ENCODE measurements around the gene ZFR2.

Gene ZFR2

DNA sequence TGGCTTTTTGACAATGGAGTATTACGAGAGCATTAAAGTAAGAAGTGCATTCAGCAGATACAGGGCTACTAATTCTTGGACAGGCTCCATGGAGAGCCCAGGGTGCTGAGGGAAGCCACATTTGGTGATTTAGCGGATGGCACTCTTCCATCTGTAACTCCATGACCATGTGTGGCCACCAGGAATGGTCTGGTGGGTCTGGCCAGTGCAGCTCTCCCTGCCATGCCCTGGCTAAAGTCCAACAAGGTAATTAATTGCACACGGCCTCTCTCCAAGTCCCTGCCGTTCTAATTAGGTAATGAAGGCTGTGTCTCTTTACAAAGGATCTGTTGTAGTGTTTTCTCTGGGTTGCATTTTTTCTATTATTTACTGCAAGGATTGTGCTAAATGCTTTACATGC lies 4.3 kb upstream of the ZFR2 start:
- H3K9me3 ChIP-seq, result no peaks in the 10 kb centered on the region
- no peaks in the 10 kb centered on the region for H3K4me1 ChIP-seq
- no peak overlapping the region for H3K27ac ChIP-seq
- H3K36me3 ChIP-seq, result no peaks in the 10 kb centered on the region
- no peaks in the 10 kb centered on the region for H4K20me1 ChIP-seq
- peaks cover 5% of the 10 kb centered on the region for H3K27me3 ChIP-seq
- H3K9ac ChIP-seq, result no peak overlapping the region
- H3K4me3 ChIP-seq, result no peak overlapping the region
- H3K4me2 ChIP-seq, result no peak overlapping the region
- no peak for TF ChIP-seq Cebpa-rat (IDR thresholded peaks at IDR 0.05)

DNA sequence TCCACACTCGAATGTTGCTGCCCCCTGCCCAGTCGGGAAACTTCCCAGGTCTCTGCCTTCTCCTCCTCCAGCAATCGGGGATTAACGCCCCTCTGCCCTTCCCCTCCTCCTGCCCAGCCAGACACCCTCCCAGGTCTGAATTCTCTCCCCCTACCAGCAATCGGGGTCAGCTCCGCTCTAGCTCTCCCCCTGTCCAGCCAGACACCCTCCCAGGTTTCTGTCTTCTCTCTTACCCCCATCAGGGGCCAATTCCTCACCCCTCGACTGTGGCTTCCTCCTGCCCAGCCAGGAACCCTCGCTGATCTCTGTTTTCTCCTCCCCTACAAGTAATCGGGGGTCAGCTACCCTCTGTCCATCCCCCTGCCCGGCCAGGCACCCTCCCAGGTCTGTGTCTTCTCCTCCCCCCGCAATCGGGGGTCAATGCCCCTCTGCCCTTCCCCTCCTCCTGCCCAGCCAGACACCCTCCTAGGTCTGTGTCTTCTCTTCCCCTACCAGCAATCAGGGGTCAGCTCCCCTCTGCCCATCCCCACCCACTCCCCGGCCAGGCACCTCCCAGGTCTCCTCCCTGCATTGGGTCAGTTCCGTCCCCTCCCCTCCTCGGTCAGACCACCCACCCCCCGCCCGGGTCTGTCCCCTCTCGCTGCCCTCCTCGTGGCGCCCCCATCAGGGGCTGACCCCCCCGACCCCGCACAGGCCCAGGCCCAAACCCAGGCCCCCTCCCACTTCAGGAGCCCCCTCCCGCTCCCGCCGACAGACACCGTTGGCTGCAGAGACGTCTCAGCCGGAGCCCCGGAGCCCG lies 668 bp downstream of the ZFR2 start:
- H3K36me3 ChIP-seq, result no peaks in the 10 kb centered on the region
- TF ChIP-seq Cebpa-rat (IDR thresholded peaks at IDR 0.05), result no peak
- H3K4me3 ChIP-seq, result no peak overlapping the region
- peaks cover 27% of the 10 kb centered on the region for H3K27me3 ChIP-seq
- H3K9me3 ChIP-seq, result no peaks in the 10 kb centered on the region
- no peak overlapping the region for H3K9ac ChIP-seq
- peaks cover 4% of the 10 kb centered on the region; the same call in 1 of the 2 replicates for H4K20me1 ChIP-seq
- no peak overlapping the region for H3K27ac ChIP-seq
- no peak overlapping the region for H3K4me2 ChIP-seq
- no peaks in the 10 kb centered on the region for H3K4me1 ChIP-seq

DNA sequence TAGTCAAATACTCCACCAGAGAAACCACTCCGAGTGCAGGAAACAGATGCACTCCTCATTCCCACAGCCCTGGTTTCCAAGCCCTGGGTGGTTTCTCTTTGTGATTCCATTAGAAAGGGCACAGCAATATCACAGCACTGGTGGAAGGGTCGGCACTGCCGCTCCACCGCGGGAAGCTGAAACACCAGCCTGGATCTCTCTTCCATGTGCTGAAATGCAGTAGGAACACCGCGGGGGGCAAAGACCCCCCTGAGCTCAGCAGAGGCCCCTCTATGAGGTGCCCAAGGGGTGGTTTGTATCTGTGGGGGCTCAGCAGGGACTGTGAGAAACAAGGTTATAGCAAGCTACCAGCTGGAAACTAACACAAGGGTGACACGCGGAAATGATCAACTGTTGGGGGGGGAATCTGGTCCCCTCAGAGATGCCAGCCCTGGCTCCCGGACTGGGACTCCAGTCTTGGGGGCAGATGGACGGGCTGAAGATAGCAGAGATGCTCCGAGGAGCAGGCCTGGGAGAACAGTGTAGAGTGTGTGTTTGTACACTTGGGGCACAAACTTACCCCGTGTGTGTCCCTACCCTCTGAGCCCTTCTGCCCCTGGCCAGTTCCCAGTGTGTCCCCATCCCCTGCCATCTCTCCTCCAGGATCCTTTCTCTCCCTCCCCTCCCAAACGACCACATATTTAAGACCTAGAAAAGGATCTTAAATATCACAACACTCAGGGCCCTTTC lies 1.8 kb downstream of the ZFR2 start:
- peaks cover 27% of the 10 kb centered on the region for H3K27me3 ChIP-seq
- H3K36me3 ChIP-seq, result no peaks in the 10 kb centered on the region
- no peaks in the 10 kb centered on the region for H3K4me1 ChIP-seq
- no peak overlapping the region for H3K4me2 ChIP-seq
- H4K20me1 ChIP-seq, result peaks cover 4% of the 10 kb centered on the region; the same call in 1 of the 2 replicates
- H3K9me3 ChIP-seq, result no peaks in the 10 kb centered on the region
- no peak for TF ChIP-seq Cebpa-rat (IDR thresholded peaks at IDR 0.05)
- H3K4me3 ChIP-seq, result no peak overlapping the region
- H3K27ac ChIP-seq, result no peak overlapping the region
- H3K9ac ChIP-seq, result no peak overlapping the region

DNA sequence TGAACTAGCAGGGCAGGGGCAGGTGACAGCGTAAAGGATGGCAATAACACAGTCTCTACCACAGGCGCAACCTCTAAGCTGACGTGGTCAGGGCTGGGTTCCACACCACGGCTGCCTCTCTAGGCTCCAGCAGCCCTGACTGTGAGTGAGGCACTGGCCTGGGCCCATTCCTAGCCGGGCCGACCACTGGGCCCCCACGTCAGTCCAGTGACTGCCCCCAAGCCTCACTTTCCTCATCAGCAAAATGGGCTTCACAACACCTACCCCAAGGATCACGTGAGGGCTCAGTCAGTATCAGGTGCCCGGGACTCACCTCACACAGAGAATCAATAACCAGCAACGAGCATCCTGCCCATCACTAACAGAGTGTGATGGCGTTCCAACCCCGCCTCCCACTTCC lies 5.2 kb downstream of the ZFR2 start:
- H3K4me3 ChIP-seq, result no peak overlapping the region
- TF ChIP-seq Cebpa-rat (IDR thresholded peaks at IDR 0.05), result no peak
- no peaks in the 10 kb centered on the region for H3K9me3 ChIP-seq
- H3K9ac ChIP-seq, result no peak overlapping the region
- no peaks in the 10 kb centered on the region for H3K4me1 ChIP-seq
- peaks cover 4% of the 10 kb centered on the region; the same call in 1 of the 2 replicates for H4K20me1 ChIP-seq
- peaks cover 26% of the 10 kb centered on the region for H3K27me3 ChIP-seq
- H3K27ac ChIP-seq, result no peak overlapping the region
- no peaks in the 10 kb centered on the region for H3K36me3 ChIP-seq
- H3K4me2 ChIP-seq, result no peak overlapping the region

DNA sequence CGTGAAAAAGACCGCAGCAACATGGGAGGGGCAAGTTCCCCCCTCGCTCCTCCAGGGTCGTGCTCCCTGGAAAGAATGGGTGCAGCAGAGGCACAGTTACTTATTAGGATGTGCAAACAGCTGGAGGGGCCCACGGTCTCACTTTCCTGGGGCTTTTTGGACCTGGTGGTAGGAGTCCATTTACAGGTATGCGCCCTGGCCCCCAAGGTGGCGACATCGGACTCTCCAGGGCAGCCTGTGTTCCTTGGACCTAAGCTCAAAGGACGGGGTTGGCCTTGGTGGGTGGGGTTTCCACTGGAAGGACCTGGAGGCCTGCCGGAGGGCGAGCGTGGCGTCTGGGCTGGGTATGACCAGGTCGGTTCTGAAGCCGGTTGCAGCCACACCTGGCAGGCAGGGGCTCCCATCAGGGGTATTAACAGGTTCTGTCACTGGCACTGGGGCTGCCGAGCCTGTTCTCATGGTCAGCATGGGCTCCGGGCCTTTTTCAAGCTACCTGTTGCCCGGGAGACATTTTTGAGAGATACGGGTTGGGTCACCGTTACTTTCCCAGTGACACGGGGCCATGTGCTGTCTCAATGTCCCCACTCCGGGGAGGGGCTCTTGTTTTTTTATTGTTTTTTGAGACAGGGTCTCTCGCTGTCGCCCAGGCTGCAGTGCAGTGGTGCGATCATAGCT lies 5.9 kb downstream of the ZFR2 start:
- no peak overlapping the region for H3K4me2 ChIP-seq
- H3K4me1 ChIP-seq, result peaks cover 2% of the 10 kb centered on the region; the same call in 1 of the 2 replicates
- H3K9ac ChIP-seq, result no peak overlapping the region
- no peak overlapping the region for H3K27ac ChIP-seq
- H3K27me3 ChIP-seq, result peaks cover 20% of the 10 kb centered on the region
- H3K36me3 ChIP-seq, result no peaks in the 10 kb centered on the region
- peaks cover 4% of the 10 kb centered on the region; the same call in 1 of the 2 replicates for H4K20me1 ChIP-seq
- no peaks in the 10 kb centered on the region for H3K9me3 ChIP-seq
- no peak overlapping the region for H3K4me3 ChIP-seq
- TF ChIP-seq Cebpa-rat (IDR thresholded peaks at IDR 0.05), result no peak

DNA sequence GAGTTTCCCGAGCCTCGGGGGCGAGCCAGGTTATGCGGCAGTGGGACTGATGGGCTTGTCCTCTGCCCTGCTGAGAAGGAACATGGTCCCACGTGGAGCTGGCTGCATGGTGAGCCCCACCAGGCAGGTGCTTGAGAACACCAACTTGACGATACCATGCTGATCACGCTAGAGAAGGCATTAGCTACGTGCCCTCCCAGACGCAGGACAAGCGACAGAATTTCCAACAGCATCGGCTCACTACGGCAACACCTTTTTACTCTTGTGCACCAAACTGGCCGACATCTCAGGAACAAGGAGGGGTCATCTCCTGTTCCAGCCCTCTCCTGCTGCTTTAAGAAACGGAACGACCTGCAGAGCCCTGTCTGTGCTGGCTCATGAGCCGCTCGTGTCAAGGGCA lies 8.3 kb downstream of the ZFR2 start:
- no peak overlapping the region for H3K4me3 ChIP-seq
- H3K4me1 ChIP-seq, result peaks cover 12% of the 10 kb centered on the region; the same call in 1 of the 2 replicates
- no peak overlapping the region for H3K27ac ChIP-seq
- no peak overlapping the region for H3K4me2 ChIP-seq
- no peaks in the 10 kb centered on the region for H3K27me3 ChIP-seq
- no peaks in the 10 kb centered on the region for H3K9me3 ChIP-seq
- H4K20me1 ChIP-seq, result no peaks in the 10 kb centered on the region
- TF ChIP-seq Cebpa-rat (IDR thresholded peaks at IDR 0.05), result no peak
- no peaks in the 10 kb centered on the region for H3K36me3 ChIP-seq
- H3K9ac ChIP-seq, result no peak overlapping the region

DNA sequence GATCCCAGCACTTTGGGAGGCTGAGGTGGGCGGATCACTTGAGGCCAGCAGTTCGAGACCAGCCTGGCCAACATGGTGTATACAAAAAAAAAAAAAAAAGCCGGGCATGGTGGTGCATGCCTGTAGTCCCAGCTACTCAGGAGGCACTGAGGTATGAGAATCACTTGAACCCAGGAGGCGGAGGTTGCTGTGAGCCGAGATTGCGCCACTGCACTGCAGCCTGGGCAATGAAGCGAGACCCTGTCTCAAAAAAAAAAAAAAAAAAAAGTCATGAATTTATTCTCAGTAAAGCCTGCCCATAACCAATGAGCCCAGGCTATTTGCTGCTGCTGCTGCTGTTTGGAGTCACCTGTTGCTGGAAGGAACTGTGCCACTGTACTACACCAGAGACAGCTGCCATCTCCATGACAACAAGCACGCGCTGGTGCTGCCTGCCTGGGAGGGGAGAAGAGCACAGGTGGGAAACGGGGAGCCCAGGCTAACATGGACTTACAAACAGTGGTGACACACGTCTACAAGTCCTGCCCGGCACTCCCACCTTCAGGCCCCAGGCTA lies 11.3 kb downstream of the ZFR2 start:
- Histone ChIP-seq H3K36me3 (no peaks in the 10 kb centered on the region), H4K20me1 (no peaks in the 10 kb centered on the region), H3K4me2 (no peak overlapping the region), H3K9ac (no peak overlapping the region), H3K9me3 (peaks cover 1% of the 10 kb centered on the region), H3K4me3 (no peak overlapping the region), H3K4me1 (peaks cover 40% of the 10 kb centered on the region), H3K27me3 (no peaks in the 10 kb centered on the region), H3K27ac (no peak overlapping the region)
- TF ChIP-seq Cebpa-rat (IDR thresholded peaks at IDR 0.05), result peak; percentile 44; the same call in 1 of the 2 replicates

DNA sequence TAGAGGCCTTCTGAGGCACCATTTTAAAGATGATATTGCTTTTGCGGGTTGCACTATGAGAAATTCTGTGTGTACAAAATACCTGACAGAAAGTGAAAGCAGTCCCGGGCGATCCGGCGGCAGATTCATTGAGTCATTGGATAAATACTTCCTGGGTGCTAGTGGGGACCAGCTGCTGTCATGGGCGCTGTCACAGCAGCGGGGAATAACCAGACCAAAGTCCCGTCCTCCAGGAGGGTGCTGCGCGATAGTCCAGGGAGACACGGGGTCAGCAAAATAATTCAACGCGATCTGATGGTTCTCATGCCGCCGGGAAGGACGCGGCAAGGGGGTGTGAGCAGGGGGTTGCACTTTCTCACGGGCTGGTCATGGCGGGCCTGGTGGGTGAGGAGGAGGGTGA lies 13.5 kb downstream of the ZFR2 start:
- H3K4me1 ChIP-seq, result peaks cover 61% of the 10 kb centered on the region
- 0 out of 2 replicates have a peak overlapping the region, but pooled peaks have one; percentile 13 for H3K27ac ChIP-seq
- no peak for TF ChIP-seq Cebpa-rat (IDR thresholded peaks at IDR 0.05)
- H3K4me2 ChIP-seq, result no peak overlapping the region
- H3K9me3 ChIP-seq, result peaks cover 15% of the 10 kb centered on the region
- no peaks in the 10 kb centered on the region for H4K20me1 ChIP-seq
- no peaks in the 10 kb centered on the region for H3K36me3 ChIP-seq
- no peak overlapping the region for H3K4me3 ChIP-seq
- no peak overlapping the region for H3K9ac ChIP-seq
- no peaks in the 10 kb centered on the region for H3K27me3 ChIP-seq

DNA sequence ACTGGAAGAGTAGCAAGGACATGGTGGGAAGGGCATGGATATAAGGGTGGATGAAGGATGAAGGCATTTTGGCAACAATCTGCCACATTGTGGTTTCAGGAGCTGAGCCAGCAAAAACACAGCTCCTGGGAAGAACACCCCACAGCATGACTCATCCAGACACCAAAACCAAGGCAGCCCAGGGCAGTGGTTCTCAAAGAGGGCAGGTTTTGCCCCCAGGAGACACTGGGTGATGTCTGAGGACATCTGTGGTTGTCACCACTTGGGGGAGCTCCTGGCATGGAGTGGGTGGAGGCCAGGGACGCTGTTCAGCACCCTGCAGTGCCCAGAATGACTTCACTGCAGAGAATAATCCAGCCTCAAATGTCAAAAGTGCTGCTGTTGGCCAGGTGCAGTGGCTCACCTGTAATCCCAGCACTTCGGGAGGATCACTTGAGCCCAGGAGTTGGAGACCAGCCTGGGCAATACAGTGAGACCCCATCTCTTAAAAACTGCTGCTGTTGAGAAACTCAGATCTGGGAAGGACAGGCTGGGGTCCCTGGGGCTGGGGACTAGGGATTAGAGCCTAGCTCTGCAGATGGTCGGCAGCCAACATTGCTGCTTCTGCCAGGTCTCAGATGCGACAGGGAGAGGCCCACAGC lies 16.1 kb downstream of the ZFR2 start:
- Histone ChIP-seq H3K4me1 (peaks cover 58% of the 10 kb centered on the region), H4K20me1 (no peaks in the 10 kb centered on the region), H3K4me2 (no peak overlapping the region), H3K4me3 (no peak overlapping the region), H3K27ac (0 out of 2 replicates have a peak overlapping the region, but pooled peaks have one; percentile 9), H3K9me3 (peaks cover 15% of the 10 kb centered on the region), H3K27me3 (no peaks in the 10 kb centered on the region), H3K36me3 (no peaks in the 10 kb centered on the region), H3K9ac (no peak overlapping the region)
- TF ChIP-seq Cebpa-rat (IDR thresholded peaks at IDR 0.05), result no peak

Data from BLaER1 (cell line).